ENCODE measurements around the gene GLTP. TPM values are rescaled to one million over a fixed set of nuclear protein-coding genes. Genes with fewer than 3 reads are reported as not detected.
A peak's percentile ranks its signal among the peaks of the same experiment; 100 is the strongest.

The GLTP gene
- total and polyA plus RNA-seq, 4 donors: 60.5 to 80.4 (median 71.0) TPM

DNA sequence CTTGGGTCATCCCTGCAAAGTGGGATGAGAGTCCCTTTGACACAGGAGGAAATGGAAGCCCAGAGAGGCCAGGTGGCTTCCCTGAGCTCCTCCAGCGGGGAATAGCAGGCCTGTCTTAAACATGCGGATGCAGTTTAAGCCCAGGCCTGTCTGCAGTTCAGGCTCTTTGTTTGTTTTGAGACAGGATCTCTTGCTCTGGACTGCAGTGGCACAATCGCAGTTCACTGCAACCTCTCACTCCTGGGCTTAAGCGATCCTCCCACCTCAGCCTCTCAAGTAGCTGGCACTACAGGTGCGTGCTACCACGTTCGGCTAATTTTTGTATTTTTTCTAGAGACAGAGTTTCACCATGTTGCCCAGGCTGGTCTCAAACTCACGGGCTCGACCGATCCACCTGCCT is 50.7 kb downstream of the GLTP start:
- peaks cover 27% of the 10 kb centered on the region for H3K27me3 ChIP-seq (ENCODE audit: control insufficient read depth, insufficient read depth, low read length)
- WGBS (ENCODE audit: insufficient coverage): 85% methylated on average over 10 of the region's 10 CpGs
- no peaks in the 10 kb centered on the region for H3K9me3 ChIP-seq (ENCODE audit: control insufficient read depth, insufficient read depth, low read length)
- no peaks in the 10 kb centered on the region for H3K36me3 ChIP-seq (ENCODE audit: control insufficient read depth, insufficient read depth, low read length)
- no peak overlapping the region for H3K4me3 ChIP-seq (ENCODE audit: low read depth, low read length)
- no peak overlapping the region for H3K27ac ChIP-seq (ENCODE audit: low read depth, low read length)
- peaks cover 22% of the 10 kb centered on the region for H3K4me1 ChIP-seq (ENCODE audit: control insufficient read depth, insufficient read depth, low read length)
- DNase-seq (ENCODE audit: low read depth in 4 of 6, low spot score in 6 of 6): no peak

DNA sequence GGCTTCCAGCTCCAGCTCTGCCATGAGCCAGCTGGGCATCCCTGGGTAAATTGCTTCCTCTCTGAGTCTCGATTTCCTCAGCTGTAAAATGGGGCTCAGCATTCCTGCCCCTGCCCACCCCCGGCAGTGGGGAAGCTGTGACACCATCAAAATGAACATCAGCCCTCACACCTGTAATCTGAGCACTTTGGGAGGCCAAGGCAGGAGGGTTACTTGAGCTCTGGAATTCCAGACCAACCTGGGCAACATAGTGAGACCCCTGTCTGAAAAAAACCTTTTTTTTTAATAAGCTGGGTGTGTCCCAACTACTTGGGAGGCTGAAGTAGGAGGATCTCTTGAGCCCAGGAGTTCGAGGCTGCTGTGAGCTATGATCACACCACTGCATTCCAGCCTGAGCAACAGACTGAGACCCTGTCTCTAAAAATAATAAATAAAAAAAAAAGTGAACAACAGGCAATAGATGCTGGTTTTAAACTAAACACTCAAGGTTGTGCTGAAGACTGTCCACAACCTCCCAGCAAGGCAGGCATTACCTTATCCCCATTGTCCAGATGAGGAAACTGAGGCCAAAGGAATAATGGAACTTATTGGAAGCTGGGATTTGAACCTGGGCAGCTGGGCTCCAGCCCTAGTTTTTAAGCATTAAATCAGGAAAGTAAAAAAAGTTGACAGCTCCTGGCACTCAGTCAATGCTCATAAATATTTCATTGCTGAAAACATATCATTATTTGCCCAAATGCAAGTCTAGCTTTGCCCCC is 51.4 kb downstream of the GLTP start:
- Histone ChIP-seq H3K36me3 (ENCODE audit: control insufficient read depth, insufficient read depth, low read length) (no peaks in the 10 kb centered on the region), H3K27me3 (ENCODE audit: control insufficient read depth, insufficient read depth, low read length) (peaks cover 24% of the 10 kb centered on the region), H3K4me3 (ENCODE audit: low read depth, low read length) (no peak overlapping the region), H3K27ac (ENCODE audit: low read depth, low read length) (peak overlapping the region; percentile 29), H3K9me3 (ENCODE audit: control insufficient read depth, insufficient read depth, low read length) (no peaks in the 10 kb centered on the region), H3K4me1 (ENCODE audit: control insufficient read depth, insufficient read depth, low read length) (peaks cover 22% of the 10 kb centered on the region)
- 76% methylated on average over 2 of the region's 3 CpGs for WGBS (ENCODE audit: insufficient coverage)
- no peak for DNase-seq (ENCODE audit: low read depth in 4 of 6, low spot score in 6 of 6)

DNA sequence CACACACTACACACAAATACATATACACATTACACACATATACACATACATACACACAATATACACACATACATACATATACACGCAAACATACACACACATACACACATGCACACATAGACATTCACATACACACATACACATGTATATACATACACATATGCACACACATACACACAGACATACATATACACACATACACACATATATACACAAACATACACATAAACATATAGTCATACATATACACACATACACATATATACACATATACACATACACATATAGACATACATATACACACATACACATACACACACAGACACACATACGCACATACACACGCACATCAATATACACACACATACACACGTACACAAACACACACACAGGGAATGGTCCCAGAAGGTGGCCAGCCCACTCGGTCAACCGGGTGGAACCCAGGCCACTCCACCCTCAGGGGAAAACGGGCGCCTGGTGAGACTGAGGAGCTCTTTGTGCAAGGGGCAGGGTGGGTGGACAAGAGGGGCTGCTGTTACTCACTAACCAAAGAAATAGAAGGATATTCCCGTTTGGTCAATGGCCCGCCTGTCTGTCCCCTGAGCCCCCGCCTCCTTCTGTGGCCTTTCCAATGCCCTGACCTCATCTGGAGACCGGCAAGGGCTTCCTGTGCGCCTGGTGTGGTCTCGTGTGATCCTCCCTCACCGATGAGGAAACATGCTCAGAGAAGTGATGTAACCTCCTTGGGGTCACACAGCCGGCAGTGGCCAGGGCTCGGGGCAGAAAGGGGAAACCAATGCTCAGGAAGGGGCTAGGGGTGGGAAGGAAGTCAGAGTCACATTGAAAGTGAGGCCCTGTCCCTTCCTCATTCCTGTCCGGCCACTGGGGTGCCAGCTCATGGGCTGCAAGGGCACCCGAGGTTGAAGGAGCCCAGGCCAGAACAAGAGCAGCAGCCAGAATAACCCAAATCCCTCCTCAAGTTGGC is 52.5 kb downstream of the GLTP start:
- H3K4me3 ChIP-seq (ENCODE audit: low read depth, low read length): no peak overlapping the region
- H3K36me3 ChIP-seq (ENCODE audit: control insufficient read depth, insufficient read depth, low read length): no peaks in the 10 kb centered on the region
- H3K4me1 ChIP-seq (ENCODE audit: control insufficient read depth, insufficient read depth, low read length): peaks cover 22% of the 10 kb centered on the region
- H3K9me3 ChIP-seq (ENCODE audit: control insufficient read depth, insufficient read depth, low read length): no peaks in the 10 kb centered on the region
- 49% methylated on average over 14 of the region's 19 CpGs for WGBS (ENCODE audit: insufficient coverage)
- peaks cover 17% of the 10 kb centered on the region for H3K27me3 ChIP-seq (ENCODE audit: control insufficient read depth, insufficient read depth, low read length)
- DNase-seq (ENCODE audit: low read depth in 4 of 6, low spot score in 6 of 6): peak in 1 of 6 donors; percentile 27
- peak overlapping the region; percentile 29 for H3K27ac ChIP-seq (ENCODE audit: low read depth, low read length)

DNA sequence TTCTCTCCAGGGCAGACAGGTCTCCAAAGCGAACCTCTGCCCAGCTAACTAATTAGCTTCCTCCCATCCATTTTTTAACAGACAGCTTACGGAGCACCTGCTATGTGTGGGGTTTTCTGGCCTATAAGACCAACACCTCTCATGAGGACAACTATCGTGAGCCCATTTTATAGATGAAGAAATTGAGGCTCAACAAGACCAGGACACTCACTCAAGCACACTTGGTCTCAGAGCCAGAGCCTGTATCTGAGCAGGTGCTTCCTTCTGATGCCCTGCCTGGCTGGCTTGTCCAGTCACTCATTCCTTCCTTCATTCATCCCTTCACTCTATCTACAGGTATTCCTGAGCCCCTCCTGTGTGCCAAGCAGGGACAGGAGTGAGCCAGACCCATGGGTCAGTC is 53.3 kb downstream of the GLTP start:
- Histone ChIP-seq H3K4me1 (ENCODE audit: control insufficient read depth, insufficient read depth, low read length) (peaks cover 23% of the 10 kb centered on the region), H3K9me3 (ENCODE audit: control insufficient read depth, insufficient read depth, low read length) (no peaks in the 10 kb centered on the region), H3K4me3 (ENCODE audit: low read depth, low read length) (no peak overlapping the region), H3K27me3 (ENCODE audit: control insufficient read depth, insufficient read depth, low read length) (peaks cover 10% of the 10 kb centered on the region), H3K27ac (ENCODE audit: low read depth, low read length) (no peak overlapping the region), H3K36me3 (ENCODE audit: control insufficient read depth, insufficient read depth, low read length) (no peaks in the 10 kb centered on the region)
- no peak for DNase-seq (ENCODE audit: low read depth in 4 of 6, low spot score in 6 of 6)
- WGBS (ENCODE audit: insufficient coverage): 100% methylated on average over 2 of the region's 3 CpGs

DNA sequence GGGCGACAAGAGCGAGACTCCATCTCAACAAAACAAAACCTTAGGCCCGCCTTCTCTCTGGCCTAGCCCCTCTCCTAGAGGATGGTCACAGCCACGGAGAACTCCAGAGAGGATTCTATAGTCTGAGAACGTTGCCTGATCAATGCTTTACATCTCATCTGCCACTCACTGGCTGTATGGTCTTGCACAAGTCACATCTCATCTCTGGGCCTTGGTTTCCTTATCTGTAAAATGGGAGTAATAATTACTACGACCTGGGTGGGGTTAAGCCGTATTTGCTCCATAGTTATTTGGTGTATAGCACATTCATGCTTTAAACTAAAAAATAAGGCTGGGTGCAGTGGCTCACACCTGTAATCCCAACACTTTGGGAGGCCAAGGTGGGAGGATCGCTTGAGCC is 55.6 kb downstream of the GLTP start:
- DNase-seq (ENCODE audit: low read depth in 4 of 6, low spot score in 6 of 6): no peak
- no peaks in the 10 kb centered on the region for H3K9me3 ChIP-seq (ENCODE audit: control insufficient read depth, insufficient read depth, low read length)
- no peaks in the 10 kb centered on the region for H3K36me3 ChIP-seq (ENCODE audit: control insufficient read depth, insufficient read depth, low read length)
- H3K4me3 ChIP-seq (ENCODE audit: low read depth, low read length): no peak overlapping the region
- H3K27me3 ChIP-seq (ENCODE audit: control insufficient read depth, insufficient read depth, low read length): no peaks in the 10 kb centered on the region
- 81% methylated on average over 6 of the region's 8 CpGs for WGBS (ENCODE audit: insufficient coverage)
- H3K4me1 ChIP-seq (ENCODE audit: control insufficient read depth, insufficient read depth, low read length): peaks cover 21% of the 10 kb centered on the region
- H3K27ac ChIP-seq (ENCODE audit: low read depth, low read length): no peak overlapping the region

DNA sequence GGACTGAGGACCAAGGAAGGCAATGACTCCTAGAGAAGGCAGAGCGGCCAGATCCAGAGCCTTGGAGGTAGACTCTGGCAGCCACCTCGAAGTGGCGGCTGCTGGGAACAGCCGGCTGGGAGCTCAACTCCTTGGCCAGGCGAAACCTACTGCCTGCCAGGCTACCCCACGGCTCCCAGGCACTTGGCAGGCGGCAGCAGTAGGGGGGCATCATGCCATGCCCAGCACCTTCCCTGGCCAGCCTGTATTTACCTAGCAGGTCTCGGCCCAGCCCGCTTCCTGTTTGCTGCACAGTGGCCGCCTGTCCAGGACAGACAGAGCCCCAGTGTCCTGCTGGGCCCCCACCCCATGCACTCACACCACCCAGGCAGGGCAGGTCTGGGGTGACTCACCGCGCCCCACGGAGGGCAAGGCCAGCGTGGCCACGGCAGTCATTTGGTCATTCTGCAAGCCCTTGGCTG is 57.4 kb downstream of the GLTP start:
- WGBS (ENCODE audit: insufficient coverage): 66% methylated on average over 15 of the region's 15 CpGs
- H3K4me3 ChIP-seq (ENCODE audit: low read depth, low read length): no peak overlapping the region
- H3K27ac ChIP-seq (ENCODE audit: low read depth, low read length): no peak overlapping the region
- peaks cover 13% of the 10 kb centered on the region for H3K4me1 ChIP-seq (ENCODE audit: control insufficient read depth, insufficient read depth, low read length)
- peaks cover under 1% of the 10 kb centered on the region for H3K27me3 ChIP-seq (ENCODE audit: control insufficient read depth, insufficient read depth, low read length)
- DNase-seq (ENCODE audit: low read depth in 4 of 6, low spot score in 6 of 6): peak in 1 of 6 donors; percentile 53
- no peaks in the 10 kb centered on the region for H3K9me3 ChIP-seq (ENCODE audit: control insufficient read depth, insufficient read depth, low read length)
- no peaks in the 10 kb centered on the region for H3K36me3 ChIP-seq (ENCODE audit: control insufficient read depth, insufficient read depth, low read length)

DNA sequence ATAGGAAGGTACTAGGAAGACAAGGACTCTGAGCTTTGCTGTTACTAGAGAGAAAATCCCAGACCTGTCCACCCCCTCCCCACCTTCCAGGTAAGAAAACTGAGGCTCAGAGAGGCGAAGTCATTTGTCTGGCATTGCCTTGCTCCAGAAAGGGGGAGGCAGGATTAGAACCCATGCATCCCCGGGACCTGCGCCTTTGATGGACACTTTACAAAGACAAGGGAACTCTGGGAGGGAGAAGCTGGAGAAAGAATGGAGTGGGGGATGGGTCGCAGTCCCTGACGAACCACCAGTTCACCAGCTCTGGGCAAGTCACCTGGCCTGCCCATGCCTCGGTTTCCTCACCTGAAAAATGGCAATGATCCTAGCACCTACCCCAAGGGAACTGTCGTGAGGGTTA is 57.9 kb downstream of the GLTP start:
- H3K4me3 ChIP-seq (ENCODE audit: low read depth, low read length): no peak overlapping the region
- no peaks in the 10 kb centered on the region for H3K36me3 ChIP-seq (ENCODE audit: control insufficient read depth, insufficient read depth, low read length)
- H3K27ac ChIP-seq (ENCODE audit: low read depth, low read length): no peak overlapping the region
- DNase-seq (ENCODE audit: low read depth in 4 of 6, low spot score in 6 of 6): no peak
- 67% methylated on average over 6 of the region's 7 CpGs for WGBS (ENCODE audit: insufficient coverage)
- H3K27me3 ChIP-seq (ENCODE audit: control insufficient read depth, insufficient read depth, low read length): peaks cover 2% of the 10 kb centered on the region
- peaks cover 10% of the 10 kb centered on the region for H3K4me1 ChIP-seq (ENCODE audit: control insufficient read depth, insufficient read depth, low read length)
- H3K9me3 ChIP-seq (ENCODE audit: control insufficient read depth, insufficient read depth, low read length): no peaks in the 10 kb centered on the region

DNA sequence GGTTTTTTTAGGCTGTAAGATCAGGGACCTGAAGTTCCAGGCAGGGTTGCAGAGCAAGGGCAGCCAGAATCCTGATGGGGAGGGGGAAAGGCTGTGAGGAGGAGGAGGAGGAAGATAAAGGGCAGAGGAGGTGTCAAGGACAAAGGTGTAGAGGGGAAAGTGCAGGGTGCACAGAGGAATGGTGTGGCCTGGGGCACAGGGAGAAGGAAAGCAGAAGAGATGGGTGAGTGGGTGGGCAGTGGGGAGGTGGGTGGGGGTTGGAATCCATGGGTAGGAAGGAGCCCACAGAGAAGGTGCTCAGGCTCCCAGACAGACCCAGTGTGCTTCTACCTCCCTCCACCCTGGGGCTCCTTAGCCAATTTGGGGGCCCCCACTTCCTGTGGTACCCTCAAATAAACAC is 58.4 kb downstream of the GLTP start:
- Histone ChIP-seq H3K9me3 (ENCODE audit: control insufficient read depth, insufficient read depth, low read length) (no peaks in the 10 kb centered on the region), H3K36me3 (ENCODE audit: control insufficient read depth, insufficient read depth, low read length) (no peaks in the 10 kb centered on the region), H3K4me3 (ENCODE audit: low read depth, low read length) (no peak overlapping the region), H3K27ac (ENCODE audit: low read depth, low read length) (no peak overlapping the region), H3K27me3 (ENCODE audit: control insufficient read depth, insufficient read depth, low read length) (peaks cover 2% of the 10 kb centered on the region), H3K4me1 (ENCODE audit: control insufficient read depth, insufficient read depth, low read length) (peaks cover 10% of the 10 kb centered on the region)
- DNase-seq (ENCODE audit: low read depth in 4 of 6, low spot score in 6 of 6): no peak

DNA sequence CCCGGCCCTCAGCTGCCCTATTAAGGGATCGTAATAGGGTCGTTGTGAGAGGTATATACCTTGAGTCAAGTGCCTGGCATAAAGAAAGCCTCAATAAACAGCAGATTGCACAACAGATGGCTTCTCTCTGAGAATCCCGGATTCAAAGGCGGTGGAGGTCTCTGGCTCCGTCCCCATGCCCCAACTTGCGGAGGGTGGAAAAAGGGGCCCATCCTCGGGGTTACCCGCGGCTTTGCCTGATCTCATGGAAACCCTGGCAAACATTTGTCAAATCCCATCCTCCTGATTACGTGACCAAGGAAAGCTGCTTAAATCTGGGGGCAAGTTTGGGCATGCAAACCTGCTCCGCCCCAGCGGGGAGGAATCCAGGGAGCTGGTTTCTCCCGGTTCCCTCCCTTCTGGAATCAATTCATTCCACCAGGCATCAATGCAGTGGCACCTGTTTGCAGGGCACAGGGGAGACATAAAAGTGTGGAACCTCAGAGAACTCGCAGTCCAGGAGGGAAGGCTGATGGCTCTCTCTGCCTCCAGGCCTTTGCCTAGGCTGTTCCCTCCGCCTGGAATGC is 59.4 kb downstream of the GLTP start:
- peaks cover 10% of the 10 kb centered on the region for H3K4me1 ChIP-seq (ENCODE audit: control insufficient read depth, insufficient read depth, low read length)
- 70% methylated on average over 15 of the region's 16 CpGs for WGBS (ENCODE audit: insufficient coverage)
- peak in 2 of 6 donors; percentile 10 to 75 for DNase-seq (ENCODE audit: low read depth in 4 of 6, low spot score in 6 of 6)
- no peak overlapping the region for H3K4me3 ChIP-seq (ENCODE audit: low read depth, low read length)
- no peaks in the 10 kb centered on the region for H3K36me3 ChIP-seq (ENCODE audit: control insufficient read depth, insufficient read depth, low read length)
- H3K27ac ChIP-seq (ENCODE audit: low read depth, low read length): no peak overlapping the region
- H3K27me3 ChIP-seq (ENCODE audit: control insufficient read depth, insufficient read depth, low read length): peaks cover 2% of the 10 kb centered on the region
- no peaks in the 10 kb centered on the region for H3K9me3 ChIP-seq (ENCODE audit: control insufficient read depth, insufficient read depth, low read length)

Data from spinal cord (tissue), 10 donors.